Liver (tissue), 3 donors: ENCODE results near the gene ECEL1.

Experiments
- EGR1 ChIP-seq, 2 donors: IDR thresholded peaks; 2 replicates each; pipeline ENCODE4 v1.6.1; 2016 to 2018; ENCODE audit warnings: antibody characterized with exemption in 2 of 2, low read depth in 2 of 2
- GABPA ChIP-seq, 2 donors: IDR thresholded peaks in 1 of 2; conservative IDR thresholded peaks in 1 of 2; 2 replicates each; pipeline ENCODE4 v1.6.1; 2016; ENCODE audit warnings: antibody characterized with exemption in 2 of 2, mild to moderate bottlenecking in 1 of 2, moderate library complexity in 1 of 2
- HNF4G ChIP-seq: IDR thresholded peaks from 2 replicates; pipeline ENCODE4 v1.6.1; 2016; ENCODE audit warnings: antibody characterized with exemption
- RAD21 ChIP-seq, 2 donors: IDR thresholded peaks; 2 replicates each; pipeline ENCODE4 v1.6.1; 2016; ENCODE audit warnings: antibody characterized with exemption in 2 of 2, mild to moderate bottlenecking in 2 of 2
- RXRA ChIP-seq, 2 donors: IDR thresholded peaks; 2 replicates each; pipeline ENCODE4 v1.6.1; 2017 to 2018; ENCODE audit warnings: antibody characterized with exemption in 2 of 2, mild to moderate bottlenecking in 1 of 2
- SP1 ChIP-seq: IDR thresholded peaks from 2 replicates; pipeline ENCODE4 v1.6.1; 2018; ENCODE audit warnings: antibody characterized with exemption, mild to moderate bottlenecking
- TAF1 ChIP-seq: conservative IDR thresholded peaks from 2 replicates; pipeline ENCODE4 v1.6.1; 2016; ENCODE audit warnings: antibody characterized with exemption, mild to moderate bottlenecking
- YY1 ChIP-seq: IDR thresholded peaks from 2 replicates; pipeline ENCODE4 v1.6.1; 2016; ENCODE audit warnings: antibody characterized with exemption, mild to moderate bottlenecking
- TF ChIP-seq, protein P1 (sequence below): IDR thresholded peaks from 2 replicates; pipeline ENCODE4 v1.6.1; 2016; ENCODE audit warnings: antibody characterized with exemption, mild to moderate bottlenecking
- TF ChIP-seq, protein P2 (sequence below): fragments of 150-350 bp; IDR thresholded peaks from 2 replicates; pipeline ENCODE4 v1.5.1; 2017; ENCODE audit warnings: improper control_type of control experiment, low read depth, low read length; ENCODE audit not compliant: missing input control
- TF ChIP-seq, protein P3 (sequence below): IDR thresholded peaks from 2 replicates; pipeline ENCODE4 v1.6.1; 2016; ENCODE audit warnings: antibody characterized with exemption
- TF ChIP-seq, protein P4 (sequence below): IDR thresholded peaks from 2 replicates; pipeline ENCODE4 v1.6.1; 2016; ENCODE audit warnings: antibody characterized with exemption
- donor health status: healthy.
- donor health status: healthy.

DNA sequence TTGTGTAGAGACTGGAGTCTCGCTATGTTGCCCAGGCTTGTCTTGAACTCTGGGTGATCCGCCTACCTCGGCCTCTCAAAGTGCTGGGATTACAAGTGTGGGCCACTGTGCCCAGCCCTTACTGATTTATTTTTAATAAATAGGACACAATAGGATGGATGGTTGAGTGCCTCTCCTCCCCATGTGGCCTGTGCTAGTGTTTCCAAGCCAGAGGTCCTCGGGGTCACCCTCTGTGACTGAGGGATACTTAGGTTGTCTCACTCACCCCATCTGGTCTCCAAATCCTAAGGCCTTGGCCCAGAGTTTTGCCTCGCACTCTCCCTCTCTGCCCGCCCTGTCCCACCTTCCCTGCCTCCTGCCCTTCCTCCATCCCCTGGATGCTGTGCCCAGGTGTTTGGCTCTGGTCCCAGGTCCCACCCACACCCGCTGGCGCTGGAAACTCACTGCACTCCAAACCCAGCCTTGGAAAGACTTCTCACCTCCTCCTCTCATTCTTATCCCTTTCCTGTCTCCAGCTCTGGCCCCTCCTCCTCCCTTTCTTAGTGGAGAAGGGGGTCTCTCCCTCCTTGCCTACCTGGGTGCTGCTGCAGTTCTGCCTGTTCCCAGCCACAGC is 4.7 kb upstream of the ECEL1 start:
- TF ChIP-seq SP1: no peak
- TF ChIP-seq, protein P1, sequence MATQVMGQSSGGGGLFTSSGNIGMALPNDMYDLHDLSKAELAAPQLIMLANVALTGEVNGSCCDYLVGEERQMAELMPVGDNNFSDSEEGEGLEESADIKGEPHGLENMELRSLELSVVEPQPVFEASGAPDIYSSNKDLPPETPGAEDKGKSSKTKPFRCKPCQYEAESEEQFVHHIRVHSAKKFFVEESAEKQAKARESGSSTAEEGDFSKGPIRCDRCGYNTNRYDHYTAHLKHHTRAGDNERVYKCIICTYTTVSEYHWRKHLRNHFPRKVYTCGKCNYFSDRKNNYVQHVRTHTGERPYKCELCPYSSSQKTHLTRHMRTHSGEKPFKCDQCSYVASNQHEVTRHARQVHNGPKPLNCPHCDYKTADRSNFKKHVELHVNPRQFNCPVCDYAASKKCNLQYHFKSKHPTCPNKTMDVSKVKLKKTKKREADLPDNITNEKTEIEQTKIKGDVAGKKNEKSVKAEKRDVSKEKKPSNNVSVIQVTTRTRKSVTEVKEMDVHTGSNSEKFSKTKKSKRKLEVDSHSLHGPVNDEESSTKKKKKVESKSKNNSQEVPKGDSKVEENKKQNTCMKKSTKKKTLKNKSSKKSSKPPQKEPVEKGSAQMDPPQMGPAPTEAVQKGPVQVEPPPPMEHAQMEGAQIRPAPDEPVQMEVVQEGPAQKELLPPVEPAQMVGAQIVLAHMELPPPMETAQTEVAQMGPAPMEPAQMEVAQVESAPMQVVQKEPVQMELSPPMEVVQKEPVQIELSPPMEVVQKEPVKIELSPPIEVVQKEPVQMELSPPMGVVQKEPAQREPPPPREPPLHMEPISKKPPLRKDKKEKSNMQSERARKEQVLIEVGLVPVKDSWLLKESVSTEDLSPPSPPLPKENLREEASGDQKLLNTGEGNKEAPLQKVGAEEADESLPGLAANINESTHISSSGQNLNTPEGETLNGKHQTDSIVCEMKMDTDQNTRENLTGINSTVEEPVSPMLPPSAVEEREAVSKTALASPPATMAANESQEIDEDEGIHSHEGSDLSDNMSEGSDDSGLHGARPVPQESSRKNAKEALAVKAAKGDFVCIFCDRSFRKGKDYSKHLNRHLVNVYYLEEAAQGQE: no peak
- no peak for TF ChIP-seq YY1
- TF ChIP-seq, protein P2, sequence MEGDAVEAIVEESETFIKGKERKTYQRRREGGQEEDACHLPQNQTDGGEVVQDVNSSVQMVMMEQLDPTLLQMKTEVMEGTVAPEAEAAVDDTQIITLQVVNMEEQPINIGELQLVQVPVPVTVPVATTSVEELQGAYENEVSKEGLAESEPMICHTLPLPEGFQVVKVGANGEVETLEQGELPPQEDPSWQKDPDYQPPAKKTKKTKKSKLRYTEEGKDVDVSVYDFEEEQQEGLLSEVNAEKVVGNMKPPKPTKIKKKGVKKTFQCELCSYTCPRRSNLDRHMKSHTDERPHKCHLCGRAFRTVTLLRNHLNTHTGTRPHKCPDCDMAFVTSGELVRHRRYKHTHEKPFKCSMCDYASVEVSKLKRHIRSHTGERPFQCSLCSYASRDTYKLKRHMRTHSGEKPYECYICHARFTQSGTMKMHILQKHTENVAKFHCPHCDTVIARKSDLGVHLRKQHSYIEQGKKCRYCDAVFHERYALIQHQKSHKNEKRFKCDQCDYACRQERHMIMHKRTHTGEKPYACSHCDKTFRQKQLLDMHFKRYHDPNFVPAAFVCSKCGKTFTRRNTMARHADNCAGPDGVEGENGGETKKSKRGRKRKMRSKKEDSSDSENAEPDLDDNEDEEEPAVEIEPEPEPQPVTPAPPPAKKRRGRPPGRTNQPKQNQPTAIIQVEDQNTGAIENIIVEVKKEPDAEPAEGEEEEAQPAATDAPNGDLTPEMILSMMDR: no peak
- TF ChIP-seq TAF1: no peak
- TF ChIP-seq EGR1 (IDR thresholded peaks at IDR 0.05; ENCODE audit: low read depth in 2 of 2): no peak
- no peak for TF ChIP-seq RXRA (IDR thresholded peaks at IDR 0.05)
- TF ChIP-seq, protein P3, sequence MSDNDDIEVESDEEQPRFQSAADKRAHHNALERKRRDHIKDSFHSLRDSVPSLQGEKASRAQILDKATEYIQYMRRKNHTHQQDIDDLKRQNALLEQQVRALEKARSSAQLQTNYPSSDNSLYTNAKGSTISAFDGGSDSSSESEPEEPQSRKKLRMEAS: no peak
- TF ChIP-seq, protein P4, sequence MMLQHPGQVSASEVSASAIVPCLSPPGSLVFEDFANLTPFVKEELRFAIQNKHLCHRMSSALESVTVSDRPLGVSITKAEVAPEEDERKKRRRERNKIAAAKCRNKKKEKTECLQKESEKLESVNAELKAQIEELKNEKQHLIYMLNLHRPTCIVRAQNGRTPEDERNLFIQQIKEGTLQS: no peak
- TF ChIP-seq RAD21 (IDR thresholded peaks at IDR 0.05): no peak
- TF ChIP-seq GABPA (IDR thresholded peaks at IDR 0.05 in 1 of 2, conservative IDR thresholded peaks at IDR 0.05 in 1 of 2): no peak
- TF ChIP-seq HNF4G: no peak
